GM19193 (cell line): ENCODE data around the gene DPP4.

Source experiments
- POLR2A ChIP-seq: IDR thresholded peaks from 4 replicates; pipeline ENCODE4 v1.6.1; 2011; ENCODE audit not compliant: insufficient read depth, insufficient read length; ENCODE audit errors: extremely low read depth

DPP4 gene

DNA sequence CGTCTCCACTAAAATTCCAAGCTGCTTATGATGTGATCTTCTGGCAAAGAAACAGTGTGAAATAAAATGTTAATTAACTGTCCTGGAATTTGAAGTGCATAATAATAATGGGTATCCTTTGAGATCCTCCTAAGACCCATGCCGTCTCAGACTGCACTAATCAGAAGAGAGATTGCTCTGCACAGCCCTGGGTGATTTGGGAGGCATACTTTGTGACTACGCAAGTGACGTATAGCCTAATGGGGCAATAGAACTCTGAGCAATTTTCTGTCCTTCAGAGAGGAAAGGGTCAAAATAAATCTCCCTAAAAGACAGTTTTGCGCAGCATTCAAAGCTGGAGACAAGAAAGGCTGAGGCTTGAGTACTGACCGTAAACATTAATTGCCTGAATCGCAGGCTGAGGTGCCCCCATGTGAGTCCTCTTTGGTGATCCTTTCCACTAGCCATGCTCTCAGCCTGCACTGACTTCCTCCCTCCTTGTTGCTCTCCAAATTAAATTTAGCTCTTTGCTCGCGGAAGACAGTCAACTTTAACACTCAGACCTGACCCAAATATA is 76.0 kb downstream of the DPP4 start:
- no peak for TF ChIP-seq POLR2A

DNA sequence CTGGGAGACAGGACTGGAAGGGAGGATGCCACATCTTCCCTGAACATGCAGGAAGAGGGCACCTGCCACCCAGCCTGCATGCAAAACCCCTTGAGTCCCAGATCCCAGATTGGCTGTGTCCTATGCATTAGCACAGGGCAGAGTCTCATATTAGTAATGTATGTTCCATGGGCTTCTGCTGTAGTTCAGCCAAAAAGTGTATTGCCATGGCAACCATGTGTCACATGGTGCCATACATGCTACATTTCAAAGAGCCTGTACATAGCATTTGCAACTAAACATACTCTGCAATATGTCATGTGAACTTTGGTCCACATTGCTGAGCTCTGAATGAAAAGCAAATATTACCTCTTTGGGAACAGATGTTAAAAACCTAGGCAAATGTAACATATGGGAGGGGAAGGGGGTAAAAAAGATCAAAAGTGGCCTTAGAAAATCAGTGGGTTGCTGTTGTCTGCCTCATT is 78.4 kb downstream of the DPP4 start:
- TF ChIP-seq POLR2A: no peak

DNA sequence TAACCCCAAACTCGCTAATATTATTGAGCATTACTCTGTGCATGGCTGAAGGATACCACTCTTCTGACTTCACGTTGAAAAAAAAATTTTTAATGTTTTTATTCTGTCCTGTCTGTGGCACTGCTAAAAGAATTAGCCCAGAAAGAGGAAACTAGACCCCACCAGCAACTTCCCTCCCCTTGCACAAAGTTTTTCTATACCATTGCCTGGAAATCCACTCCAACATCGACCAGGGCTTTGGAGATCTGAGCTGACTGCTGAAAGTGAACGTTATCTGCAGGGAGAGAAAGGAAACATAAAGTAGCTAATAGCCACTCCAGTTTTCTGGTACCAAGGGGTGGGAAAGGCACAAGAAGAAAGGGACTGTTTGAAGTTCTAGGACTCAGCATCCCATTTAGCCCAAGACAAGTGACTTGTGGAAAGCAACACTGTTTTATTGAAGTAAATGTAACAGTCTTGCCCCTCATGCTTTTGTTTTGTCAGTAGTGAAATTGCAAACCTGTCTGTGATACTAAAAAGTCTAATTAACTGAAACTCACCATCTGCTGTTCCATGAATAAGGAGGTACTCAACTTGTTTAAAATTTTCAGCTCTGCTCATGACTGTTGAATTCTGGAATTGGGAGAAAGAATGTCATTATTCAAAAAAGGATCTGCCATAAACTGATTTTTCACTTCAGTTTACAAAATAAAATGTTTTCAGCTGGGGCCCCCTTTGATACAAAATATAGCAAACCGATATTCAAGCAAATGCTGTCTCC is 79.1 kb downstream of the DPP4 start:
- no peak for TF ChIP-seq POLR2A

DNA sequence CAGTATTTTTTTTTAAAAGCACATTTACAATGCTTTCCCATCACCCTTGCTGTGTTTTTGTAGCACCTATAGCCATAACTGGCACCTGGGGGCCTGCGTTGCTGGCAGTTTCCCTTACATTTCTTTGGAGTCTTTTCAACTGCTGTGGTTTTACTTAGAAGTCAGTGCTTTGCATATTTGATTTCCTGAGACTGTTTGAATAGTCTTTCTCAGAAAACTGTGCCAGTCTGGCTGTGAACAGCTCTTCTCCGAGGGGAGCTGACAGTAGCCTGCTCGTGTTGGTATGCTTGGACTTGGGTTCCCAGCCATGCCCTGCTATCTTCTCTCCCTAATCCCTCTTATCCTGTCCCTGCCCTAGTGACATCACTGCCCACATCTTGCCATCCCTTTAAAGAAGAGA is 81.5 kb downstream of the DPP4 start:
- TF ChIP-seq POLR2A: no peak

DNA sequence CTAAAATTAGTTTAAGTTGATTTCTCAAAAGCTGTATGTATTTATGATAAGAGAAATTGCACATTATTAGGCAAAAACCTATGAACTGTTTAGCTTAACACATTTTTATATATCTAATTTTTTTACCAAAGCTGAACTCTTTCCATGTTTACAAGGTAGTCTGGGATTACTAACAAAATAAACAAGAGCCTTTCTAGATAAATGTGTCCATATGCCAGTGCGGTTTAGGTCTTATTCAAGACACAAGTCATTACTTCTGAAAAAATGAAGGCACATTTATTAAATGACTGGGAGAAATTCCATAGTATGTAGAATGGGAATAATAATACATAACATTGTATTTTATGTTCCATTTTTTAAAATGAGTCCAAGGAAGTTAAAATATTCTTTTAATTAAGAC is 82.0 kb downstream of the DPP4 start:
- no peak for TF ChIP-seq POLR2A

DNA sequence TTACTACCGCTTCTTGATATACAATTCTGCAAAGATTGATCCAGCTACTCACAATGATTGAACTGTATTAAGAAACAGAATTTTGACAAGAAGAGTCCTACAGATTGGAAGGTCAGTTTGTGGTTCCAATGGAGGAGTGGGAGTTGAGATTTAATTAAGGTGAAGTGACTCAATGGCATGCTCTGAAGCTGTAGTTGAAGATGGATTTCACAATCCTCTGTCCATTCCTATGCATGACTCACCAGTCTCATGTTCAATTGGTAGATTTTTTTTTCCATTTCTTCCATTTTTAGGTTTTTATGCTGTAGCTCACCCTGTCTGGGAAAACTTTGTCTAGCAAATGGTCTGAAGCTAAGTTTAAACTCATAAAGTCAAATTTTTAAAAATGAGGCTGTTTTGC is 83.3 kb downstream of the DPP4 start:
- TF ChIP-seq POLR2A: no peak

DNA sequence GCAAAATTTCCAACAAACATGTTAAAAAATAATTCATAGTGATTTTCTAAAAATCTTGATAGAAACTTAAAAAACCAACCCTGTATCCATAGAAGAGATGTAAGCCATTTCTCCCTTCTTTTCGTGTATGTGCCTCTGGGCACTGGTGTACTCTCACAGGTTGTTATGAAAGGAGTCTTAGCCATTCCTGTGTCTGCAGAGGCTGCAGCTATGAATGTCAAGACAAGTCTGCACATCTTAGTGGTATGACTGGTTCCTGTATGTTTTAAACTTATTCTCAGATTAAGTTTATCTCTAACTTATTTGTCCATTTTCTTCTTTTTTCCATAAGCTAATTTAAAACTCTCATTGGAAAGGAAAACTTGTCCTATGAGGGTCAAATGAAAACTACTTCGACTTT is 84.0 kb downstream of the DPP4 start:
- TF ChIP-seq POLR2A: no peak

DNA sequence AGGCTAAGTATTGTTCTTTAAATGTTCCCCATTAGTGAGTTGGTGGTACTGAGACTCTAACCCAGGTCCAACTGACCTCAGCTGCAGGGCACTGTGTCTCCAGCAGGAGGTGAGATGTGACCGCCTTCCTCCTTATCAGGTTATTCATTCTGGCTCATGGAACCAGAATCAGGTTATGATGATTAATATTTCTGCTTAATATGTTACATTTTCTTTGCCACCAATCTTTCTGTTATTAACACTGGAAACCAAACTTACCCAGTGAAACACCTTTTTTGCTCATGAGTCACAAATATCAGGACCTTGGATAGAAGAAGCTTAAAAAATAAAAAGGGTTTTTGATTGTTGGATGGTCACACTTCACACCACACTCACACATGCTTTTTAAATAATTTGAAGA is 85.4 kb downstream of the DPP4 start:
- no peak for TF ChIP-seq POLR2A

DNA sequence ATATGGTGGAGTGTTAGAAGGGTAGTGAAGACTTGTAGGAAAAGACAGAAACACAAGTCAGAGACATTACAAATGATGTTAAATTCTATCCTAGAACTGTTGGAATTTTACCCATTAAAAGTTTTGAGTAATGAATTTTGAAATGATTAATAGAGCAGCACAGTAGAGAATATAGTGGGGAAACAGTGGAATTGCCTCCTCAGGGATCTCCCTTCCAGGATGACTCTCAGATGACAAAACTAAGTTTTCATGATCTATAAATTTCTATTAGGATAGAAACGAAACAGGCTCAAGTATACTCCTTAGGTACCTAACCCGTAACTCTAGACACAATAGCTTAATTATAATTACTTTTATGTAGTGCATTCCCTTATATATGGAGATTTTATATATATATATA is 86.7 kb downstream of the DPP4 start:
- no peak for TF ChIP-seq POLR2A

DNA sequence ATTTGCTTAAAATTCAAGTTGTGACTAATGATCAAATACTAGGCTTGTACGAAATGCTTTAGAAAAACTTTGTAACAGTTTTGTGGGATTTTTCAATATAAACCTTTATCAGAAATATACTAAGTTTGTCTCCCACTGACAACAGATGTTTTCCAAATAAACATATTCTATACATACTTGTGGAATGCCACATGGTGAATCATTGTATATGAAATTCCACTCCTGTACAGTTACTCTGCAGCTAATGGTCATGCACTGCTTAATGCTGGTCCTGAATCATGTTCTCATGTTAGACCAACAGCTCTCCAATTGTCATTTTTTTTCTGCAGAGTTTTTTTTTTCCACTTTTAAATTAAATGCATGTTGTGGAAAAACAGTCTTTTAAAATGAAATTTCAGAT is 90.1 kb downstream of the DPP4 start:
- no peak for TF ChIP-seq POLR2A

DNA sequence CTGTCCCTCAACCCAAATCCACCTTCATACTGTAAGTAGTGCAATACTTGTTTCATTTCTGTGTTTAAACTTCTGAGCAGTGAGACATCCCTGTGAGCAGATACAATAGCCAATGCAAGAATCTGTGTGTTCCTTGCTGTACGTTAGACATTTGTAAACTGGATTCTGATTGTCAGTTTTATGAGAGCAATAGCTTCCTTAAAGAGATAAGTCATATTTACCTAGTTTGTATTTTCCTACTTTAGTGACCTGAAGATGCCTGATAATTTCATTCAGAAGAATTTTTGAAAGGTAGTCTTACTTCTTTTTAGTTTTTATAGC is 90.7 kb downstream of the DPP4 start:
- no peak for TF ChIP-seq POLR2A

DNA sequence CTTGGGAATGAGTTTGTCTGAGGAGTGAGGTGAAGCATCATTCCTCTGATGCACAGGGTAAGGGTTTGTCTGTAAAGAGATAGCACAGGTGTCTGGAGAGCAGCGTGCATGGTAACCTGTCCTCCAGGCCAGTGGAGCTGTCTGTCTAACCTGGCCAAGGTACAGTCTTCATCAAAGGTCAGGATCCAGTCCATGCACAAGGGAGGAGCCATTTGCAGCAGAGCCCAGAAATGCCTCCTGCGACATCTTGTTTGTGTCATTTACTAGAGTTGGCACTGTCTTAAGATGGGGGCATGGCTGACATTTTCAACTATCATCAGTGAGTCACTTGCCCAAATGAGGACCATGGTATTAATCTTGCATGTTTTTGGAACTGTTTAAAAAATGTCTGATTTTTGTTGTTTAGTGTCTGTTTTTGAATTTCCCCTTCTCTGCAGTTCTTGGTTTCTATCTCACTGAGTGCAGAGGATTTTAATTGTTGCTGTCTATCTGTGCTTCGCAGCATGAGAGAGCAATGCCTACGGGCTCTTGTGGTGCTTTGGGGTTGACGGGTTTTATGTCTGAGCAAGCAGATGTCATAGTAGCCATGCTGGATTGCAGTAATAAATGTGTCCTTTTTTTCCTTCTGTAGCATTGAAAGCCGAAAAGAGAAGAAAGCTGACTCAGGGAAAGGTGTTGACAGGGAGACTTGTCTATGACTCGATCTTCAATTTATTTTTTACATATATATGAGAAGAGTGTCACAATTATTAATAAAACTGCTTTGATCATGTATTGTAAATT is 91.3 kb downstream of the DPP4 start:
- TF ChIP-seq POLR2A: no peak

DNA sequence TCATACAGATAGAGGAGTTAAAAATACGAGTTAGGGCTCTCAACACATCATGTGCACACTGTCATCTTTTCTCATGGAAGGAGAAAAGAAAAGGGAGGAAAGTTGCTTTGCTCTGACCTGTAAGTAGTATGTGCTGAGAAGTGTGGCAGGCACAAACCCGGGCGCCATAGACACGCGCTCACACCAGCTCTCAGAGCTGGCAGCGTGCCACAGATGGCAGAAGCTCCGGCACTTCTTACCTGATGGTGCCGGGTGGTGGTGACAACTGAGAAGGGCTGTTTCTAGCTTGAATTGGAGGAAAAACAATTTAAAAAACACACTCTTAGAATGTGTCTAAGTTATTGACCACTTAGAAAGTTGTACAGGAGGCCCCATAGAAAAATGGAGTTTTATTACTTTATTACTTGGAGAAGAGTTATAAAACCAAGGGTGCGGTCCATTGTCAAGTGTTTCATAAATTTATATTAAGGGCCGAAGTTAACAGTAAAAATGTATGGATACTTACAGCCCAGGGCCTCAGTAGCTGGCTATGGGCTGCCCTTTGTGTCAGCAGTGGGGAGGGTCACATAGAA is 92.2 kb downstream of the DPP4 start:
- TF ChIP-seq POLR2A: no peak

DNA sequence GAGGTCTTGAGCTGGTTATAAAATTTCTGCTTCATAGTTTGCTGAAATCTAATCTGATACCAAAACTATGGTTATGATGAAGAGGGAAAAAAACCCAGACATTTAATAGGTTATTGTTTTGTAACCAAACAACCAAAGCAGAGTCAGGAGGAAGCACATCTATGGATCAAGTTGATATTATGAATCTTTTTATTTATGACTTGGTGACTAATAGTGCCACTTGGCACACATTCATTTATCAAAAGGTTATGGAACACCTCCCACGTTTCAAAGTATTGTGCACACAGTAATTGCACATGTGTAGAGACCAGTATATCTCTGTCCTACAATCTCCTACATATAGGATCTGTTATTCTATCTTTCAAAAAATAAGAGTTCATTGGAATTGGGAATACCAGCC is 93.0 kb downstream of the DPP4 start:
- TF ChIP-seq POLR2A: no peak

DNA sequence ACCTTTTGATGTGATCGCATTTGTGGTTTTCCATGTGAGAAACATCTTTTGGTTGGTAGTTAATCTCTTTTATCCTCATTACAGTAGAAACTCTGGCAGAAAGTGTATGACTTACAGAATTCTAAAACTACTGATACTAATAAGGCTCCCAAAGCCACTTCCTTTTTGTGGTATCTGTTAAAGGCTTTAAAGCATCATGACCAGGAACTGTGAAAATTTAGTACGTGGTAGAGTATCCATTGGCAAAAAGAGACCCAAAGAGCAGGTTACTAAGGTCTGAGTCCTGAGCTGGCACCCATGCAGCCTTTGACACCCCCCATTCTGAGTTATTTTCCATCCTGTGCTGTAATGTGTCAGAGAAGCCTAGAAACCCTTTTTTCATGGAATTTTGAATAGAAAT is 94.5 kb downstream of the DPP4 start:
- no peak for TF ChIP-seq POLR2A

DNA sequence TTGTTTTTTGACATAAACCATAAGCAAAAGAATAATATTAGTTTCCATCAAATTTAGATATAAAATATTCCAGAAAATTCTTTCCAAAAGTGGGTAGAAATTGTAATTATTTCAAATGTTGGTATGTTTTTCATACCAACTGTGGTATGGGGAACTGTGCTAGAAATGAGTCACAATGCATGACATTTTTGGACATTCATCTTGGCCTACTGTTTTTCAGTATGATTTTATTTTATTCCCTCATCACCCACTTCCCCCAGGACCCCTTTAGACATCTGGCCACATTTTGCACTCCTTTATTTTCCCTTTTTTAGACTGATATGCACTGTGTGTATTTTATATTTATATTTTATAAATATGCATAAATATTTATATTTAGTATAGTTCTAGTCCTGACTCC is 97.1 kb downstream of the DPP4 start:
- no peak for TF ChIP-seq POLR2A
